Measurements from ENCODE around the gene B3GNT3.

The B3GNT3 gene

GRCh38 chr19:17751103-17751911, 43.6 kb upstream of the B3GNT3 start, which contains the start of gene FCHO1:
Gene FCHO1, plus strand, starts transcription at chr19:17751477. Its CDS starts 3,688 bp downstream, at chr19:17755165.
- TF ChIP-seq YY1 (IDR thresholded peaks at IDR 0.05; ENCODE audit: low read depth), result no peak
- no peak for TF ChIP-seq USF1 (IDR thresholded peaks at IDR 0.05)
- TF ChIP-seq CEBPB (IDR thresholded peaks at IDR 0.05), result no peak
- no peak for TF ChIP-seq NFIC (IDR thresholded peaks at IDR 0.05)
- no peak for TF ChIP-seq TCF12 (IDR thresholded peaks at IDR 0.05; ENCODE audit: low read depth)
- TF ChIP-seq MAX (IDR thresholded peaks at IDR 0.05), result no peak
- TF ChIP-seq EP300 (IDR thresholded peaks at IDR 0.05; ENCODE audit: borderline replicate concordance), result no peak
- TF ChIP-seq EGR1 (IDR thresholded peaks at IDR 0.05), result no peak
- TF ChIP-seq FOXM1 (IDR thresholded peaks at IDR 0.05; ENCODE audit: borderline replicate concordance, low read depth), result no peak
- no peak for TF ChIP-seq TAF1 (IDR thresholded peaks at IDR 0.05; ENCODE audit: low read depth)
- TF ChIP-seq ZBTB7A (IDR thresholded peaks at IDR 0.05; ENCODE audit: low read depth), result no peak
- TF ChIP-seq RAD21 (IDR thresholded peaks at IDR 0.05; ENCODE audit: low read depth), result no peak
- TF ChIP-seq TEAD4 (IDR thresholded peaks at IDR 0.05), result no peak
- TF ChIP-seq REST (IDR thresholded peaks at IDR 0.05; ENCODE audit: low read depth), result no peak
- no peak for TF ChIP-seq CREB1 (IDR thresholded peaks at IDR 0.05; ENCODE audit: low read depth)

GRCh38 chr19:17751912-17752273, 43.0 kb upstream of the B3GNT3 start:
- TF ChIP-seq TCF12 (IDR thresholded peaks at IDR 0.05; ENCODE audit: low read depth), result no peak
- no peak for TF ChIP-seq EGR1 (IDR thresholded peaks at IDR 0.05)
- no peak for TF ChIP-seq TEAD4 (IDR thresholded peaks at IDR 0.05)
- no peak for TF ChIP-seq RAD21 (IDR thresholded peaks at IDR 0.05; ENCODE audit: low read depth)

GRCh38 chr19:17752865-17753639, 41.9 kb upstream of the B3GNT3 start:
- TF ChIP-seq USF1 (IDR thresholded peaks at IDR 0.05), result no peak
- TF ChIP-seq YY1 (IDR thresholded peaks at IDR 0.05; ENCODE audit: low read depth), result no peak
- no peak for TF ChIP-seq RAD21 (IDR thresholded peaks at IDR 0.05; ENCODE audit: low read depth)
- no peak for TF ChIP-seq EGR1 (IDR thresholded peaks at IDR 0.05)
- no peak for TF ChIP-seq TAF1 (IDR thresholded peaks at IDR 0.05; ENCODE audit: low read depth)
- TF ChIP-seq TEAD4 (IDR thresholded peaks at IDR 0.05), result no peak

GRCh38 chr19:17753976-17754375, 41.0 kb upstream of the B3GNT3 start:
- TF ChIP-seq REST (IDR thresholded peaks at IDR 0.05; ENCODE audit: low read depth), result no peak
- TF ChIP-seq TEAD4 (IDR thresholded peaks at IDR 0.05), result no peak
- no peak for TF ChIP-seq TAF1 (IDR thresholded peaks at IDR 0.05; ENCODE audit: low read depth)
- no peak for TF ChIP-seq USF1 (IDR thresholded peaks at IDR 0.05)
- no peak for TF ChIP-seq ZBTB7A (IDR thresholded peaks at IDR 0.05; ENCODE audit: low read depth)
- no peak for TF ChIP-seq CEBPB (IDR thresholded peaks at IDR 0.05)

GRCh38 chr19:17754634-17755442, 40.1 kb upstream of the B3GNT3 start:
- no peak for TF ChIP-seq REST (IDR thresholded peaks at IDR 0.05; ENCODE audit: low read depth)
- TF ChIP-seq YY1 (IDR thresholded peaks at IDR 0.05; ENCODE audit: low read depth), result no peak
- TF ChIP-seq CREB1 (IDR thresholded peaks at IDR 0.05; ENCODE audit: low read depth), result no peak
- no peak for TF ChIP-seq NFIC (IDR thresholded peaks at IDR 0.05)
- TF ChIP-seq CEBPB (IDR thresholded peaks at IDR 0.05), result no peak
- TF ChIP-seq FOXM1 (IDR thresholded peaks at IDR 0.05; ENCODE audit: borderline replicate concordance, low read depth), result no peak
- no peak for TF ChIP-seq MAX (IDR thresholded peaks at IDR 0.05)
- no peak for TF ChIP-seq USF1 (IDR thresholded peaks at IDR 0.05)
- no peak for TF ChIP-seq TCF12 (IDR thresholded peaks at IDR 0.05; ENCODE audit: low read depth)
- no peak for TF ChIP-seq TAF1 (IDR thresholded peaks at IDR 0.05; ENCODE audit: low read depth)
- TF ChIP-seq EGR1 (IDR thresholded peaks at IDR 0.05), result no peak
- TF ChIP-seq ZBTB7A (IDR thresholded peaks at IDR 0.05; ENCODE audit: low read depth), result no peak
- TF ChIP-seq TEAD4 (IDR thresholded peaks at IDR 0.05), result no peak
- no peak for TF ChIP-seq EP300 (IDR thresholded peaks at IDR 0.05; ENCODE audit: borderline replicate concordance)
- no peak for TF ChIP-seq RAD21 (IDR thresholded peaks at IDR 0.05; ENCODE audit: low read depth)
